Hair follicular keratinocyte (primary cell): ENCODE data around the gene SCN9A. TPM values are rescaled to one million over a fixed set of nuclear protein-coding genes. Genes with fewer than 3 reads are reported as not detected.

Source experiments
- total RNA-seq: library from RNA; depleted of rRNA; stranded (reverse); fragments of >200 nt; gene quantifications from 2 replicates; pipeline ENCODE4 v1.2.3, GENCODE V29; 2015

SCN9A gene
- 0.15 and 0.62 TPM in 2 replicates for total RNA-seq

DNA sequence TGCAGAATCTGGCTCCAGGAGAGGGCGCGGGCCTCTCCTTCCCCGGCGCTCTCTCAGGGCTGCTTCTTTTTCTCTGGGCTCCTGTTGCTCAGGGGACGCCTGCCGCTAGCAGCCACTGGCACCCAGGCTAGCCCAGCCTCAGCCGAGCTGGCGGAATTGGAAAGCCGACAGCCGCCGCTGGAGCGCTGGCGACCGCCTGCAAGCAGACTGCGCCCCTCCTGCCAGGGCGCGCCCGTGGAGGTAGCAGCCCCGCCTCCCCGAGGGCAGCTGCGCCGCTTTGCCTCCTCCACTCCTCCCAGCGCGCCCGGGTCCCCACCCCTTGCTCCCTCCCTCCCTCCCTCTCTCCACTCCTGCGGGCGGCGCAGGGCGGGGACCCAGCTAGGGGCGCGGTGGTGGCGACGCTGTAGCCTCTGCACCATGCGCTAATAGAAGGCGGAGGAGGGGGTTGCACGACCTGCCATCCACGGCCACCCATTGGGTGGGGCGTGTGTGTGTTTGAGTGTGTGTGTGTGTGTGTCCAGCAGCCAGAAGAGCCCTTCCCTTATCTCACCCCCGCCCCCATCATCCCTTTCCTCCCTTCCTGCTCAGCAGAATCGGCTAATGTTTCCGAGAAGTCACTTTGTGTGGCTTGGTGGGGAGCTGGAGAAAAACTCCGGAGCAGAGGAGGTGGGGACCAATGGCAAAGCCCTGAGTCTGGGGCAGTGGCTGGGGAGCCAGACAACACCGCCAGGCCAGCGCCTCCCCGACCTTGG lies at the start of gene SCN9A:
TSS of gene SCN9A (minus strand) at position 209 of the 752 bp plus-strand sequence. CDS start 64,188 bp downstream, outside the sequence.

Other genes starting within 250 kb of the SCN9A start
- gene SCN1A, start 247.9 kb downstream of the SCN9A start, total RNA-seq = not detected in 2 replicates
- not detected in 2 replicates for gene SCN7A, start 118.3 kb upstream of the SCN9A start, total RNA-seq